Kidney (tissue), 14 donors: ENCODE measurements around the gene PALLD. TPM values are rescaled to one million over a fixed set of nuclear protein-coding genes. Genes with fewer than 3 reads are reported as not detected.

ENCODE experiments used
- DNase-seq, 5 donors: peaks; one replicate each; pipeline ENCODE4 v3.0.0-alpha.2; 2013 to 2020
- FAIRE-seq: peaks from 2 replicates; lab custom pipeline; 2012; peaks lifted over from hg19 to GRCh38; lab: Jason Lieb, UNC
- H3K27ac ChIP-seq, 2 donors: one replicate each; pipeline ENCODE4 v1.7.0; 2013; ENCODE audit warnings: low read depth in 2 of 2, low read length in 2 of 2, inconsistent platforms in 1 of 2
- H3K27me3 ChIP-seq: one replicate; pipeline ENCODE4 v1.7.1; 2013; ENCODE audit warnings: low read length, inconsistent platforms; ENCODE audit not compliant: control insufficient read depth, insufficient read depth
- H3K36me3 ChIP-seq, 3 donors: one replicate each; pipeline versions ENCODE4 v1.7.0 to v1.7.1; 2013; ENCODE audit warnings: low read length in 3 of 3, control low read depth in 1 of 3, inconsistent platforms in 1 of 3; ENCODE audit not compliant: insufficient read depth in 3 of 3, control insufficient read depth in 2 of 3
- H3K4me1 ChIP-seq, 3 donors: one replicate each; pipeline versions ENCODE4 v1.7.0 to v1.7.1; 2013; ENCODE audit warnings: low read length in 3 of 3, inconsistent platforms in 1 of 3, low read depth in 1 of 3; ENCODE audit not compliant: control insufficient read depth in 2 of 3, insufficient read depth in 2 of 3
- H3K4me3 ChIP-seq, 3 donors: one replicate each; pipeline versions ENCODE4 v1.7.0 to v1.8.1; 2013; ENCODE audit warnings: low read length in 3 of 3, control low read depth in 1 of 3, inconsistent platforms in 1 of 3
- H3K9ac ChIP-seq, 3 donors: one replicate each; pipeline versions ENCODE4 v1.7.0 to v1.7.1; 2013; ENCODE audit warnings: low read length in 3 of 3, control low read depth in 1 of 3, inconsistent platforms in 1 of 3
- H3K9me3 ChIP-seq, 3 donors: one replicate each; pipeline versions ENCODE4 v1.7.0 to v1.7.1; 2013; ENCODE audit warnings: low read length in 3 of 3, control low read depth in 1 of 3, inconsistent platforms in 1 of 3; ENCODE audit not compliant: control insufficient read depth in 2 of 3, insufficient read depth in 1 of 3
- CTCF ChIP-seq: IDR thresholded peaks from 3 replicates; pipeline ENCODE4 v1.5.1; 2012; ENCODE audit warnings: mild to moderate bottlenecking, moderate library complexity, borderline replicate concordance; ENCODE audit not compliant: insufficient read depth; ENCODE audit errors: extremely low read depth
- intact Hi-C: fragments of 100-400 bp; cut with DNase I; formaldehyde crosslinking; loops from one replicate; pipeline ENCODE4 v1.11.1; 2022
- polyA plus RNA-seq: library from polyadenylated mRNA; stranded (reverse); fragments of 350-450 nt; fragmentation: Illumina TruSeq; extraction: RNeasy Lipid Tissue Mini Kit (QIAGEN cat#74804); gene quantifications from one replicate; pipeline ENCODE4 v1.2.3, GENCODE V29; 2014; ENCODE audit warnings: low read depth, low replicate concordance; ENCODE audit not compliant: insufficient read depth
- total RNA-seq: library from RNA; stranded (reverse); fragmentation: NEBNext Ultra II Directional; extraction: Animal tissue kit (Norgen Biotek cat#: 25700); gene quantifications from one replicate; pipeline ENCODE4 v1.2.1, GENCODE V29; 2021
- donor health status: control.
- donor health status: control.
- donor health status: control.
- donor health status: control.
- donor health status: control.
- donor health status: DM: yes; HTN: yes; CAD: no.
- donor health status: Normal renal cell carcinoma (clear cell type).

PALLD gene
- total and polyA plus RNA-seq, 2 donors from 2014 or later: 43.4 to 120 TPM

GRCh38 chr4:168551945-168552695, 55.3 kb downstream of the PALLD start:
- H3K36me3 ChIP-seq: no peaks in the 10 kb centered on the region
- no peaks in the 10 kb centered on the region for H3K9me3 ChIP-seq
- no peak overlapping the region for H3K9ac ChIP-seq
- no peak overlapping the region for H3K27ac ChIP-seq
- no peak for TF ChIP-seq CTCF
- H3K27me3 ChIP-seq: no peaks in the 10 kb centered on the region
- H3K4me3 ChIP-seq: no peak overlapping the region
- intact Hi-C loops: no loop called here
- DNase-seq (no peak), FAIRE-seq (no peak)
- H3K4me1 ChIP-seq: no peaks in the 10 kb centered on the region

- Histone ChIP-seq H3K4me3 (no peak overlapping the region), H3K27ac (no peak overlapping the region), H3K9ac (no peak overlapping the region), H3K27me3 (no peaks in the 10 kb centered on the region), H3K9me3 (no peaks in the 10 kb centered on the region), H3K4me1 (no peaks in the 10 kb centered on the region), H3K36me3 (no peaks in the 10 kb centered on the region)
- DNase-seq (no peak), FAIRE-seq (no peak)
- intact Hi-C loops: no loop called here
- no peak for TF ChIP-seq CTCF
Observed at GRCh38 chr4:168553714-168554370, 57.0 kb downstream of the PALLD start.

GRCh38 chr4:168555437-168555836, 58.6 kb downstream of the PALLD start:
- DNase-seq (no peak), FAIRE-seq (no peak)
- H3K9ac ChIP-seq: no peak overlapping the region
- no peak for TF ChIP-seq CTCF
- no peaks in the 10 kb centered on the region for H3K9me3 ChIP-seq
- H3K4me1 ChIP-seq: no peaks in the 10 kb centered on the region
- no peak overlapping the region for H3K27ac ChIP-seq
- H3K27me3 ChIP-seq: no peaks in the 10 kb centered on the region
- intact Hi-C loops: no loop called here
- no peaks in the 10 kb centered on the region for H3K36me3 ChIP-seq
- H3K4me3 ChIP-seq: no peak overlapping the region
